ENCODE results near the gene DDX19B. TPM values are rescaled to one million over a fixed set of nuclear protein-coding genes. Genes with fewer than 3 reads are reported as not detected.

DDX19B gene
- total and polyA plus RNA-seq, 2 donors (not counting 3 experiments of a cell fraction or from before 2014, with no cell fraction given) = 28.1 to 34.3 TPM

DNA sequence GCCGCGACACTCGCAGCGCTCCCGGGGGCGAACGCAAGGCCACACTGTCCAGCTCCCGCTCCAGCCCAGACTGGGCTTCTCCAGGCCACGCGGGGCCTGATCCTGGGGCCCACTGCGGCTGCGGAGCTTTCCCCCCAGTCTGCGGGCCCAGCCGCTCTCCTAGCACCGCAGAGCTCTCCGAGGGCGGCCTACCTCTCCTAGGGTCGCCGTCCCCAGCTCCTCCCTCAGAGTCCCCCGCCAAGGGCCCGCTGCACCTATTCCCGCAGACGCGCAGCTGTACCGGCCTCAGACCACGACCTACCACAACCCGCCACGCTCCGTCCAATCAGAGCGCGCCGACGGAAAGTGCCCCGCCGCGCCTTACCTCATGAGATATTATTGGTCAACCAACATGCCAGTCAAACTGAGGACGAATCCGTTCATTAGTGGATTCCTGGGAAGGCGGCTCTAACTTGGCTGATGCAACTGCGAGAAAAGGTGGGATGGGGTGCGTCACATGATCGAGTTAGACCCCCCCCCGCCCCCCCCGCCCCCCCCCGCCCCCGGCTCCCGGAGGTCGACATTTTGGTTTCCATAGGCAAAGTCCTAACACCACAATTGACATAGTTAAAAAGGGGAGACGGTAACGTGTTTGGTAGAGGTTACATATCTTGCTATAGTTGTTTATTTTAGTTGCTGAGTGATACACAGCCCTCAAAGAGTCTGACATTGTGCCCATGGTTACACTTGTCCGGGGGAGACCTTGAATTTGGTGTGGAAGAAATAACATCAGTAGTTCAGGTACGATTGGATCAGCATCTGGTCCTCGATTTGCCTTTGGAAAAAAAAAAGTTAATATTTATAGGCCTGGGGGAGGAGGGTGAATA is 9.5 kb upstream of the DDX19B start, which contains the start of gene AARS1:
Gene AARS1, minus strand, starts transcription at position 278 of the 866 bp plus-strand sequence. CDS start 6,743 bp downstream, outside the sequence.
- ChIA-PET POLR2A (interaction anchor here (0.6 to 1.1 kb wide), 4 partner anchors 13 to 308 kb away, joined by 5 to 6 read pairs (median 6); partner anchors contain the start of gene DDX19A), CTCF (interaction anchor here (1.2 to 1.8 kb wide), 3 partner anchors 17 to 364 kb away, joined by 3 to 6 read pairs (median 4); partner anchors contain the start of gene EXOSC6)
- Histone ChIP-seq H3K27me3 (ENCODE audit: control insufficient read depth in 2 of 2, insufficient read depth in 2 of 2, low read length in 2 of 2) (no peaks in the 10 kb centered on the region), H4K20me1 (replicated peaks; ENCODE audit: control insufficient read depth, extremely low read depth, insufficient read depth, low read length) (no peaks in the 10 kb centered on the region), H3K4me1 (ENCODE audit: control insufficient read depth, extremely low read depth, insufficient read depth, low read length) (peaks cover 4% of the 10 kb centered on the region), H3K4me2 (ENCODE audit: insufficient read depth, low read length) (peak within 1 kb of the TSS; percentile 89), H3K36me3 (ENCODE audit: control insufficient read depth in 2 of 2, extremely low read depth in 1 of 2, insufficient read depth in 2 of 2, low read length in 2 of 2) (peaks cover 0 to under 1% of the 10 kb centered on the region in 2 experiments), H3K9ac (replicated peaks; ENCODE audit: extremely low read depth, insufficient read depth, low read length) (peak within 1 kb of the TSS; percentile 93), H3K9me3 (replicated peaks; ENCODE audit: control insufficient read depth, insufficient read depth, low read length) (no peaks in the 10 kb centered on the region), H3K4me3 (replicated peaks in 1 of 3; ENCODE audit: insufficient read depth in 1 of 3, low read depth in 1 of 3, low read length in 3 of 3) (peak within 1 kb of the TSS; percentile 39 to 78 (median 76)), H2AFZ (ENCODE audit: low read depth, low read length) (peak within 1 kb of the TSS; percentile 97), H3K79me2 (ENCODE audit: control insufficient read depth, insufficient read depth, low read length) (peaks cover 41% of the 10 kb centered on the region), H3K9me1 (replicated peaks; ENCODE audit: control insufficient read depth, extremely low read depth, insufficient read depth, low read length) (no peaks in the 10 kb centered on the region), H3K27ac (ENCODE audit: insufficient read depth, low read depth, low read length) (peak within 1 kb of the TSS; percentile 87)
- intact Hi-C loops (cut with micrococcal nuclease) = loop anchor here (1.0 kb wide), 1 partner anchor 10 kb away; the partner anchor contains the start of gene DDX19B
- FAIRE-seq (peak; percentile 96), DNase-seq (ENCODE audit: low read depth, low spot score) (peak; percentile 99)
- dilution Hi-C loops (cut with MboI; ENCODE audit: extremely low pct_ligation_motif_present, low sequenced_read_pairs) = no loop called here
- TF ChIP-seq POLR2A (IDR thresholded peaks at IDR 0.05; ENCODE audit: low read depth, low read length) = peak; percentile 91
- TF ChIP-seq, protein P1, sequence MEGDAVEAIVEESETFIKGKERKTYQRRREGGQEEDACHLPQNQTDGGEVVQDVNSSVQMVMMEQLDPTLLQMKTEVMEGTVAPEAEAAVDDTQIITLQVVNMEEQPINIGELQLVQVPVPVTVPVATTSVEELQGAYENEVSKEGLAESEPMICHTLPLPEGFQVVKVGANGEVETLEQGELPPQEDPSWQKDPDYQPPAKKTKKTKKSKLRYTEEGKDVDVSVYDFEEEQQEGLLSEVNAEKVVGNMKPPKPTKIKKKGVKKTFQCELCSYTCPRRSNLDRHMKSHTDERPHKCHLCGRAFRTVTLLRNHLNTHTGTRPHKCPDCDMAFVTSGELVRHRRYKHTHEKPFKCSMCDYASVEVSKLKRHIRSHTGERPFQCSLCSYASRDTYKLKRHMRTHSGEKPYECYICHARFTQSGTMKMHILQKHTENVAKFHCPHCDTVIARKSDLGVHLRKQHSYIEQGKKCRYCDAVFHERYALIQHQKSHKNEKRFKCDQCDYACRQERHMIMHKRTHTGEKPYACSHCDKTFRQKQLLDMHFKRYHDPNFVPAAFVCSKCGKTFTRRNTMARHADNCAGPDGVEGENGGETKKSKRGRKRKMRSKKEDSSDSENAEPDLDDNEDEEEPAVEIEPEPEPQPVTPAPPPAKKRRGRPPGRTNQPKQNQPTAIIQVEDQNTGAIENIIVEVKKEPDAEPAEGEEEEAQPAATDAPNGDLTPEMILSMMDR (IDR thresholded peaks at IDR 0.05; ENCODE audit: extremely low read depth in 1 of 2, insufficient read depth in 1 of 2, low read depth in 1 of 2, low read length in 2 of 2) = no peak
- peak; percentile 95 for TF ChIP-seq POLR2AphosphoS5 (IDR thresholded peaks at IDR 0.05; ENCODE audit: insufficient read depth, low read depth, low read length)
- BruUV-seq (replicated peaks) = TSS peak; percentile 92

Data from endothelial cell of umbilical vein (primary cell).